BE2C (cell line): ENCODE data around the gene CNNM1.

ENCODE experiments used
- DNase-seq: peaks from one replicate; pipeline ENCODE4 v3.0.0-alpha.2; 2020
- H3K27me3 ChIP-seq: fragments of 250-450 bp; sonication (Bioruptor Pico); 2 replicates; pipeline ENCODE4 v1.5.1; 2020; ENCODE audit warnings: mild to moderate bottlenecking
- H3K36me3 ChIP-seq: fragments of 250-450 bp; sonication (Bioruptor Pico); 2 replicates; pipeline ENCODE4 v1.5.1; 2020; ENCODE audit warnings: mild to moderate bottlenecking
- H3K4me1 ChIP-seq: fragments of 250-450 bp; sonication (Bioruptor Pico); 2 replicates; pipeline ENCODE4 v1.5.1; 2020
- H3K4me3 ChIP-seq: 2 replicates; pipeline ENCODE4 v1.5.1; 2011; ENCODE audit warnings: low read depth, low read length
- H3K9me3 ChIP-seq: fragments of 250-450 bp; sonication (Bioruptor Pico); 2 replicates; pipeline ENCODE4 v1.5.1; 2020
- TF ChIP-seq, protein P1 (sequence below): IDR thresholded peaks from 2 replicates; pipeline ENCODE4 v1.5.1; 2012; ENCODE audit warnings: mild to moderate bottlenecking, low read depth, low read length

Gene CNNM1

DNA sequence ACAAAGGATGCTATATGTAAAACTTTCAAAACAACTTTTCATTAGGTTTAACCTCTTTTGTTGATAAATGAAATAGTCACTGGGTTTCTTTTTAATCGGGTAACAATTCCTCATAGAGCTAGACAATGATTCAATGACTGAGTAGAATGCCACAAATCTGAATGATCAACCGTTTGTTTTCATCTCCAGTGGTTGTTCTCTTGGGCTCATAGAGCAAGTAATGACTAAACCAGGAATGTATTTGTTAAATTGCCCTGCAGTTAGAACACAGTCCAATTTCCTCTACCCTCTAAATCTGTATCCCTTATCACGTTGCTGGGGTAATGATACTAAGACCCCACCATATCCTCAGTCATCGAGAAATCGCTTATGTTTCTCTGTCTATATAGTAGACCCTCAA lies 40.0 kb downstream of the CNNM1 start:
- Histone ChIP-seq H3K4me1 (no peaks in the 10 kb centered on the region), H3K27me3 (no peaks in the 10 kb centered on the region; the same call in 1 of the 2 replicates), H3K9me3 (no peaks in the 10 kb centered on the region), H3K4me3 (no peak overlapping the region), H3K36me3 (no peaks in the 10 kb centered on the region)
- TF ChIP-seq, protein P1, sequence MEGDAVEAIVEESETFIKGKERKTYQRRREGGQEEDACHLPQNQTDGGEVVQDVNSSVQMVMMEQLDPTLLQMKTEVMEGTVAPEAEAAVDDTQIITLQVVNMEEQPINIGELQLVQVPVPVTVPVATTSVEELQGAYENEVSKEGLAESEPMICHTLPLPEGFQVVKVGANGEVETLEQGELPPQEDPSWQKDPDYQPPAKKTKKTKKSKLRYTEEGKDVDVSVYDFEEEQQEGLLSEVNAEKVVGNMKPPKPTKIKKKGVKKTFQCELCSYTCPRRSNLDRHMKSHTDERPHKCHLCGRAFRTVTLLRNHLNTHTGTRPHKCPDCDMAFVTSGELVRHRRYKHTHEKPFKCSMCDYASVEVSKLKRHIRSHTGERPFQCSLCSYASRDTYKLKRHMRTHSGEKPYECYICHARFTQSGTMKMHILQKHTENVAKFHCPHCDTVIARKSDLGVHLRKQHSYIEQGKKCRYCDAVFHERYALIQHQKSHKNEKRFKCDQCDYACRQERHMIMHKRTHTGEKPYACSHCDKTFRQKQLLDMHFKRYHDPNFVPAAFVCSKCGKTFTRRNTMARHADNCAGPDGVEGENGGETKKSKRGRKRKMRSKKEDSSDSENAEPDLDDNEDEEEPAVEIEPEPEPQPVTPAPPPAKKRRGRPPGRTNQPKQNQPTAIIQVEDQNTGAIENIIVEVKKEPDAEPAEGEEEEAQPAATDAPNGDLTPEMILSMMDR, result no peak
- DNase-seq, result no peak

DNA sequence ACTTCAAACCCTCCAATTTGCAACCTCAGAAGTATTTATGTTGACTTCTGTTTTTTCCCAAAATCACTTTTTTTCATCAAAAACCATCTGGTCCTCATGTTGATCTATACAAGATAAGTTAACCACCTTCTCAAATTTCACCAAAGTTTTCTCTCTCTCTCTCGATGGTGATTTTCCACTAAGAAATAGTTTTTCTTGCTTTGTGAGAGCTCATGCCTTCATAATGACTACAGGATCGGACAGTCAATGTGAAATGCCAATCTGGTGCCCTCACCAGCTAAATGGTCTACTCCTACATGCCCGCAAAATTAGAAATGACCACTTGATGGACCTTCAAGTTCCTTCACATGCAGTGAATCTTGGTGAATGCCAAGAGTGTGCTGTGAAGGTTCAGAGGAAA lies 40.4 kb downstream of the CNNM1 start:
- Histone ChIP-seq H3K9me3 (no peaks in the 10 kb centered on the region), H3K4me3 (no peak overlapping the region), H3K36me3 (no peaks in the 10 kb centered on the region), H3K27me3 (no peaks in the 10 kb centered on the region; the same call in none of the 2 replicates), H3K4me1 (no peaks in the 10 kb centered on the region)
- no peak for DNase-seq
- TF ChIP-seq, protein P1, result no peak

DNA sequence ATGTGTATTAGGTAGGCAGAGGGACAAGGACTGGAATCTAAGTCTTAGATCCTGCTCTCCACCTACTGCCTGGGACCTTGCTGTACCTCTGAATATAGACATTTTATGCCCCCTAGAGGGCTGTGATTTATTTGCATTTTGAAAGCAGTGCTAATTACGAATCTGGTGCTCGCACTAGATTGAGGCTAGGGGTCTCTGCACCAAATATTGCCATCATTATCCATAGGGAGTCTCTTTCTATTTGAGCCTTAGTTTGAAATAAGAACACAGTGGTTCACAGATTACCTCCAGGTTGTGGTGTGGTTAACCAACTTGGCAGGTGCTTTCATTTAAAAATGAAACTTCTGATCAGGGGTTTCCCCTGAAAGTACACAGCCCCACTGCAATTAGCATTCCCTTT lies 41.8 kb downstream of the CNNM1 start:
- no peaks in the 10 kb centered on the region for H3K36me3 ChIP-seq
- H3K4me1 ChIP-seq, result no peaks in the 10 kb centered on the region
- TF ChIP-seq, protein P1, result peak; percentile 43
- no peaks in the 10 kb centered on the region for H3K9me3 ChIP-seq
- DNase-seq, result no peak
- no peaks in the 10 kb centered on the region; the same call in none of the 2 replicates for H3K27me3 ChIP-seq
- no peak overlapping the region for H3K4me3 ChIP-seq

- H3K36me3 ChIP-seq, result no peaks in the 10 kb centered on the region
- no peaks in the 10 kb centered on the region for H3K4me1 ChIP-seq
- no peak for DNase-seq
- no peaks in the 10 kb centered on the region; the same call in none of the 2 replicates for H3K27me3 ChIP-seq
- no peaks in the 10 kb centered on the region for H3K9me3 ChIP-seq
- TF ChIP-seq, protein P1, result no peak
- H3K4me3 ChIP-seq, result no peak overlapping the region
Measured at GRCh38 chr10:99372546-99373271, 43.6 kb downstream of the CNNM1 start.

GRCh38 chr10:99374526-99374925 lies 45.4 kb downstream of the CNNM1 start:
- Histone ChIP-seq H3K36me3 (no peaks in the 10 kb centered on the region), H3K4me3 (no peak overlapping the region), H3K27me3 (no peaks in the 10 kb centered on the region; the same call in 1 of the 2 replicates), H3K9me3 (no peaks in the 10 kb centered on the region), H3K4me1 (no peaks in the 10 kb centered on the region)
- TF ChIP-seq, protein P1, result no peak
- DNase-seq, result no peak

GRCh38 chr10:99374972-99375371 lies 45.8 kb downstream of the CNNM1 start:
- no peaks in the 10 kb centered on the region; the same call in 1 of the 2 replicates for H3K27me3 ChIP-seq
- no peaks in the 10 kb centered on the region for H3K36me3 ChIP-seq
- H3K4me1 ChIP-seq, result no peaks in the 10 kb centered on the region
- DNase-seq, result no peak
- TF ChIP-seq, protein P1, result no peak
- no peak overlapping the region for H3K4me3 ChIP-seq
- H3K9me3 ChIP-seq, result no peaks in the 10 kb centered on the region
